SK-MEL-5 (cell line): ENCODE measurements around the gene CUL2. TPM values are rescaled to one million over a fixed set of nuclear protein-coding genes. Genes with fewer than 3 reads are reported as not detected.
"Not testable (repeated sequence)": the region's sequence is repeated elsewhere in the genome, so short reads cannot be mapped to it uniquely, and the experiment has no call there.

ENCODE experiments used
- DNase-seq: peaks from one replicate; pipeline ENCODE4 v3.0.0-alpha.2; 2016; ENCODE audit warnings: low read depth, low spot score
- in situ Hi-C: cut with HindIII; loops from 2 replicates; pipeline ENCODE4 v1.10.0; 2016; ENCODE audit warnings: low sequenced_read_pairs, high pct_unique_total_duplicates, low pct_unique_long_range_greater_than_20kb
- total RNA-seq: library from RNA; depleted of rRNA; stranded (reverse); fragments of >200 nt; shearing (Covaris generic); gene quantifications from 2 replicates; pipeline ENCODE4 v1.2.3, GENCODE V29; 2014

CUL2 gene
- total RNA-seq, 1 experiment from 2014 or later: 20.1 TPM

DNA sequence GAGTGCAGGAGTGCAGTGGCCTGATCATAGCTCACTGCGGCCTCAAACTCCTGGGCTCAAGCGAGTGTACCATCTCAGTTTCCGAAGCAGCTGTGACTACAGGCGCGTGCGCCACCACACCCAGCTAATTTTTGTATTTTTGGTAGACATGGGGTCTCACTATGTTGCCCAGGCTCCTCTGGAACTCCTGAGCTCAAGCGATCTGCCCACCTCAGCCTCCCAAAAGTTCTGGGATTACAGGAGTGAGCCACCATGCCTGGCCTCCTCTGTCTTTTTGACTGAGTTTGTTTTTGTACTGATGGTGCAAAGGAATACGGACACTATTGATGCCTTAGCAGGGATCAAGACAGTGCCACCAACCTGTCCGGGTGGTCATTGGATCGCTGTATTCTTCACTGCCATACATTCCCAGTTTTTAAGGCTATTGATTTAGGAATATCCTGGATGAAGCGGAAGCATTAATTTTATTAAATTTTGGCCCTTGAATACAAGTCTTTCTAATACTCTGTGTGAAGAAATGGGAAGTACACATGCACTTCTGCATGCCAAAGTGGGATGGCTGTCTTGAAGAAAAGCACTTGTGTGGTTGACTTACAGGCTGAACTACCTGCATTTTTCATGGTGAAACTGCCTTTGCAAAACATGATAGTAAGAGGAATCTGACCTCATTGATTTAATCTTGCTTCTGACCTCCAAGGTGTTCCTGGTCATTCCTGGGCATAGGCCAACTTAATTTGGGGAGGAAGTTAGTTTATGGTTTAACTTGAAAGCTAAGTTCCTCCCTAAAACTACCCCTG, 2.1 kb upstream of the CUL2 start:
- in situ Hi-C loops: no loop called here
- DNase-seq: no peak

DNA sequence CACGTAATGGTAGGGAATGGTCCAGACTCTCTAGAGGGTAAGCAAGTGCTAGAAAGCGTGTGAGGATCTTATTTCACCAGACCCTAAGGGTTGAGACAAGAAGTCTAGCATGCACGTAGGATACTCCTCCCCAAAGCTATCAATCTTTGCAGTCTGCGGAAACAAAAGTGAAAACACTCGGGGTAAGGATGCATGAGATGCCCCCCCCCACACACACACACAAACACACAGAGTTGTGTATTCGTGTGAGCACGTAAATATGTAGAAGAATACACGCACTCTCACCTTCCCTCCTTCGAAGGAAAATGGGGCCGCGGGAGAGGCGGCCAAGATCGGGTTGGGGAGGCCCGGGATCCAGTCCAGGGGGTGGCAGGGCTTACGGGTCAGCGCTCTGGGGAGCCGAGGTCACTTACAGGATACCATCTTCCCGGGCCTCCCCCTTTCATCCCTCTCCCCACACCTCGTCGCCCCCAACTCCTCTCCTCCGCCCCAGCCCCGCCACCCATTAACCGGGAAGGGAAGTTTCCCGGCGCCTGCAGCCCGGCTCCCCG, 455 bp downstream of the CUL2 start:
- in situ Hi-C loops: no loop called here
- no peak for DNase-seq

DNA sequence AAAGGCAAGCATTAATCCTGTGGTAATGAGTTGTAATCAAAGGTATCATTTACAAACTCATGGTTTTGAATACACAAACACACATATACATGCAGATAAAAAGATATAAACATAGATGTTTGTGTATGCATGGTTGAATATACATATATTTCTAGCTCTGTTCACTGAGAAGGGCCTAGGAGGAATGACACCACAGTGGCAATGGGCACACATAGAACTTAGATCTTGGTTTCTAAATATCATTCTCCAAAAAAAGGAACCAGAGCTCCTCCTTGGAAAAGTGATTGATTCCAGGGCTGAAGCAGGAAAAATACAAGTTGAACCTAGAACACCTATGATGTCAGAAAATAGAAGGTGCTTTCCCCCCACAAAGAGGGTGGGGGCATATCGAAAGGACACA, 6.9 kb downstream of the CUL2 start:
- no peak for DNase-seq
- in situ Hi-C loops: no loop called here

DNA sequence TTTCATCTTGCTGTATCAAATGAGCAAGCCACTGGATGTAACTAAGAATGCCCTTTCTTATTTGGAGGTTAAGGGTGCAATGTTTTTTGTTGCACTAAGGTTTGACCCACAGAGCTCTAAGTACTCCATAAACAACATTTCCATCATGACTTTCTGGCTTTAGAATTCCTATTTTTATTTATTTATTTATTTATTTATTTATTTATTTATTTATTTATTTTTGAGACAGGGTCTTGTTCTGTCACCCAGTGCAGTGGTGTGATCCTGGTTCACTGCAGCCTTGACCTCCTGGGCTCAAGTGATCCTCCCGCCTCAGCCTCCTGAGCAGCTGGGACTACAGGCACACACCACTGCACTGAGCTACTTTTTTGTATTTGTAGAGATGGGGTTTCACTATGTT, 9.9 kb downstream of the CUL2 start:
- DNase-seq, in situ Hi-C loops: not testable (repeated sequence)

DNA sequence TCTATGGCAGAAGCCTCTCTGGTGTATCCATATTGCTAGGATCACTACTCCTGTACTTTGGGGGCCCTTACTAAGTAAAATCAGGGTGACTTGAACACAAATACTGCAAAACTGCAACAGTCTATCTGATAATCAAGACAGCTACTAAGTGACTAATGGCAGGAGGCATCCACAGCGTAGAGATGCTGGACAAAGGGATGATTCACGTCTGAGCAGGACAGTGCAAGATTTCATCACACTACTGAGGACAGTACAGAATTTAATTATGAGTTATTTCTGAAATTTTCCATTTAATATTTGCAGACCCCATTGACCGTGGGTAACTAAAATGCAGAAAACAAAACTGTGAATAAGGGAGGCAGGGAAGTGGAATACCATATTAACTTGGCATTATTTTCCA, 10.4 kb downstream of the CUL2 start:
- in situ Hi-C loops: no loop called here
- peak; percentile 25 for DNase-seq

DNA sequence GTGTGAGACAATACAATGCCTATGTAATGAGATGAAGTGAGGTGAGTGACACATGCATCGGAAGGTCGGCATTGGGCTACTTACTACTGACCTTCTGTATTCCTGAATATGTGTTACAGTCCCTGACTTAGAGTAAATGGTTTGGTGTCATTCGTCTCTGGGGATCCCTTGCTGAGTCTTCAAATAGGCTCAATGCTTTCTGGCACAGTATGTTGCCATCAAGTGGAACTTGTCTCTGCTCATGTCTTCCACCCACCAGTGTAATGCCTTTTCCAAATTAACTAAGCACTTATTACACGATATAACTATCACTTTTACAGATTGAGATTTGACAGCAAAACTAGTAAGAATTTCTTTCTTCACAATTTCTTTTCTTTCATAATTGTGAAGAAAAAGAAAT, 10.9 kb downstream of the CUL2 start:
- in situ Hi-C loops: no loop called here
- no peak for DNase-seq

DNA sequence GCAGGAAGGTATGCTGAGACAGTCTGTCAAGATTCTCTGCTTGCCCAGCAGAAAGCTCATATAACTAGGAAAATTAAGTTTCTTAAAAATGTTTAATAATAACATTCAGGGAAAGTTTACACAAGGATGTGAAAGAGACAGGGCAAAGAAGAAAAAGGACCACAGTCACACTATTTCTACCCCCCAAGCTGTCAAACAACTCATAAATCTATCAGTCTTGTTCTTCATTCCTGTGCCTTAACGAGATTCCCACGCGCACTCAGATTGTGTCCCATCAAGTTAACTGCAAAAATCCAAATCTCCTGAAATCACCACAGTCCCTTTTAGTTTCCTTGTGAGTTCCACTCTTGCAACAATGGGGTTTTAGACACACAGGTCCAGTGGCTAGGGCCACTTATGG, 14.9 kb downstream of the CUL2 start:
- in situ Hi-C loops: no loop called here
- DNase-seq: no peak

DNA sequence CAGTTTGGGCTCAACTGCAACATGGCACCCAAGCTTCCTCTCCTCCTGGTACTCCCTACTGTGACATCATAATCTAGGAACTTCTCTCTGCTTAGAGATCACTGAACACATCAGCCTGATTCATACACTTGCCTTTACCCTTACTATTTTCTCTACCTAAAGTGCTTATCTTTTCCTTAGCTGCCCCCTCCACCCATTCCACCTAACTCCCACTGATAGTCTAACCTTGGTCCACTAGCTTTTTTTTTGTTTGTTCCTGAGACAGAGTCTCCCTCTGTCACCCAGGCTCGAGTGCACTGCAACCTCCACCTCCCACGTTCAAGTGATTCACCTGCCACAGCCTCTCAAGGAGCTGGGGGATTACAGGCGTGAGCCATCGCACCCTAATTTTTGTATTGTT, 15.9 kb downstream of the CUL2 start:
- in situ Hi-C loops: no loop called here
- no peak for DNase-seq

DNA sequence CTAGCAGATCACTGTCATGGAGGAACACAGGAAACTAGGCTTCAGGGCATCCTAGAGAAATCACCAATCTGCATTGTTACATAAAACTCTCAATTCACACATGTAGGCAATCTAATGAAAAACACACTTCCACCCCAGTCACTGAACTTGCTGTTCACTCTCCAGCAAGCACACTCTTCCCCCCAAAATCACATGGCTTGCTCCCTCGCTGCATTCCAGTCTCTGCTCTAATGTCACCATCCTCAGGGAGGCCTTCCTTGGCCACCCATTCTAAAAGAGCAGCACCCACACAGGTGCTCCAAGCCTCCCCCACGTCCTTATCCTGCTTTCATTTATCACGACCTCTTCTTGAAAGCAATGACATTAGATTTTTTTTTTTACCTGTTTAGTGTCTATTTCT, 19.6 kb downstream of the CUL2 start:
- in situ Hi-C loops: no loop called here
- no peak for DNase-seq

DNA sequence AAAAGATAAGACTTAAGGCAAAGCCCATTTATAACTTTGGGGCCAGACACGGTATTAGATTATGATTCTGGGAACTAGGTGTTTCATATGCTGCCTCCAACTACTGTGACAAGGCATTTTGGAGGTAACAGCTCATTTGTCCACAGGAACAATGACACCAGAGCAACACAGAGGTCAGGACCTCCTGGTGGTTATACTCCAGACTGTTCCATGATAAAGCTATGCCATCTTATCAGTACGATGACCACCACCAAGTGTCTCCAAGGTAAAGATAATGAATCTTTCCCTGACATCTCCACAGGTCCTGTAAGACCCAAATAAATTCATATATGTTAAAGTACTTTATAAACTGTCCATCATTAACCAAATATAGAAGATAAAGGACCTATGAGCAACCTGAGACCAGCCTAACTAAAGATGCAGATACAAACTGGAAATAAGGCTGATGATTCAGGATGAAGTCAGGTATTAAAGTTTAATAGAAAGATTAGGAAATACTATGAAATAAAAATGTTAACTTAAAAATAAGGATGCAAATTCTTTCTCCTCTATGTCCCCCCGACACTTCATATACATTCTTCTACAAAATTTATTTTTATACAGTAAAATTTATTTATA, 26.2 kb downstream of the CUL2 start:
- no peak for DNase-seq
- in situ Hi-C loops: no loop called here

DNA sequence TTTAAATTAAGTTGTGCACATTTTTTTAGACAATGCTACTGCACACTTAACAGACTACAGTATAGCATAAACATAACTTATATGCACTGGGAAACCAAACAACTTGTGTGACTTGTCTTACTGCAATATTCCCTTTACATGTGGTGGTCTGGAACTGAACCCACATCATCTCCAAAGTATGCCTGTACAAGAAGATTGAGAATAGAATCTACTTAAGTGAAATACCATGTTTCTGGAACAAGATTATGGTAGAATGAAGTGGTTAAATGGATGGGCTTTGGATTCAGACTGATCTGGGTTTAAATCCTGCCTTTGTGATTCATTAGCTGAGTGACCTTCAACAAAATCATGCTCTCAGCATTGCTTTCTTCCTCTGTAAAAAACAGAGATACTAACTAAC, 30.7 kb downstream of the CUL2 start:
- DNase-seq: no peak
- in situ Hi-C loops: no loop called here

DNA sequence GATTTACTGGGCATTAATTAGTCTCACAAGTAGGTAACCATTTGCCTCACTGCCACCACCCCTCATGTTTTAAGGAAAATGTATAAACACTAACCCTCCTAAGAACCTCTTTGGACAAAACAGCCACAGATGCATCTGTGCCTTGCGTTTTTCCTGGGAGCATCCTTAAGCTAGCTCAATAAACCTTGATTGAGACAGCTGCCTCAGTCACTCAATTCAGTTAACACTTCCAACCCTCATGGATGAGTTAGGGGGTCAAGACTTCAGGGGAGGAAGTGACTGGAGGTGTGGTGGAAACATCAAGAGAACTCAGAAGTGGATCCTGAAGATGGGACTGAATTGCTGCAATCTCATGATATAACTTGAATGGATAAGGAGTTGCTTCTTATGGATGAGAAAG, 31.5 kb downstream of the CUL2 start:
- in situ Hi-C loops: no loop called here
- DNase-seq: no peak

DNA sequence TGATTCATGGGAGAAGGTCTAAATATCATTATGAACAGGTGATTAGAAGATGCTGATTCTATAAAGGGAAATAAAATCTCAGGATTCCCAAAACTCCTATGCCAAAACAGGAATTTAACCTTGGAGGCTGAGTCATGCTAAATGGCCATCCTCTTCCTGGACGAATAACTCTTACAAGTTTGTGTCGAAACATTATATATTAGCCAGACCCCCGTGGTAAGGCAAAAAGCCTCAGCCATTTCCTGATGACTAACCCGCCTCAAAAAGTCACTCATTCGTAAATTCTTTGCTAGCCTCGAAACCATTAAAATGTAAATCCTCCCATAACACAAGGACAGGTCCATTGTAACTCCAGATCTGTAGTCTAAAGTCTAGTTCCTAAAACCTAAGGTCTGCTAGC, 32.0 kb downstream of the CUL2 start:
- no peak for DNase-seq
- in situ Hi-C loops: no loop called here

DNA sequence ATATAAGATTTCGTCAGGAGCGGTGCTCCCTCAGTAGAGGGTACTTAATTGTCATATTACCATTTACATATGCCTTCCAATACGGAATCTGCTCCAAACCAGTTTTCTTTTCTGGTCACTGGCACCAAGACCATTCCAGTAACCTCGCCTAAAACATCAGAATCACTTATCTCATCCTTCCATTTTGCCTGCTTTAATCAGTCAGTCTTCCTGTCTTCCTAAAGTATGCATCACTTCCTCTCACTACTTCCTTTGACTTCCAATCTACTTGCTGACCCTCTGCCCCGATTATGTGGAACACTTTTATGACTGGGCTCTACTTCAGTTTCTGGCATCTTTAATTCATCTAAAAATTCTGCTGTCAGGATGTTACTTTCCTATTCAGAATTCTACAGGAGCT, 33.5 kb downstream of the CUL2 start:
- in situ Hi-C loops: no loop called here
- DNase-seq: no peak

DNA sequence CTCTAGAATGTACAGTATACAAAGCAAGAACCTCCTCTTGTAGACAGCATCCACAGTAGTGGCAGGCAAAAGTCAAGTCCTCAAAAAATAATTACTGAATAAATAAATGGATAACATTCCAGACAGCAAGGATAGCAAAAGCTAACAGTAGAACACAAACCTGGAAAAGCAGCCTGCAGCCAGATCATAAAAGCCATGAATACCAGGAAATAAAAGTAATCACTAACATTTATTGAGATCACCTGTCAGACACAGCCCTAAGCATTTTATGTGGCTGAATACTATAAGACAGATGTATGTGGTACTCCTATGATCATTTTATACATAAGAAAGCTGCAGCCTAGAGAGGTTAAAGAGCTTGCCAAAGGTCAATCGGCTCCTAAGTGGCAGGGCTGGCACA, 34.0 kb downstream of the CUL2 start:
- in situ Hi-C loops: no loop called here
- no peak for DNase-seq

DNA sequence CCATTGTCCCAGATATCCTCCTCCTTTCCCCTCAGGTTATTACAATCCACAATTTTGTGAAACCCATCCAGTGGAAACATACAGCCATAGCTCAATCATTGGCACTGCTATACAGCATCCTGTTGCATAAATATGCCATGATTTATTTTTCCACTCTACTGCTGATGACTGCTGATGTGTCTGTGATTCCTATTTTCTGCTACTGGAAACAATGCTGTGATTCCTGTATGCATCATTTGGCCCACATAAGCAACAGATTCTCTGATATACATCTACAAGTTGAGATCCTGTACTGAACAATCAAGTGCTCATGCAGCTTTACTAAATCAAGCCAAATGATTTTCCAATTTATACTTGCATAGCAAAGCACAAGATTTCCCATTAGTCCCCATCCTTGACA, 39.6 kb downstream of the CUL2 start:
- in situ Hi-C loops: no loop called here

DNA sequence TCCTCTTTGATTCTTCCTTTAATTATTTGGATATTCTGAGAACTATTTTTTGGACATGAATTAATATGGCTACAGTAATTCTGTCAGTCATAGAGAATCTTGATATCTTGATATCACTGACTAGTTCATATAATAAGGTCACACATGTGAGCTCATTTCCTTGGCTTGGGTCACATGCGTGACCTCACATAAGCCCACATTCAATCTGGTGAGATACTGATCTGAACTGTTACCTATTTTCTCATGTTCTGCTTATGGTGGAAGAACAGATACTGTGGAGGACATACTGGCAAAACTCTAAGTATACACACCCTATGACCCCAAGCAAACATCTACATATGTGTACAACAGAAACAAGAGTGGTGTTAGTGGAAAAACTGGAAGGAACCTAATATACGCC, 44.1 kb downstream of the CUL2 start:
- DNase-seq: no peak
- in situ Hi-C loops: no loop called here

More for the DNA sequence above, 39.6 kb downstream of the CUL2 start:
- DNase-seq: no peak

DNA sequence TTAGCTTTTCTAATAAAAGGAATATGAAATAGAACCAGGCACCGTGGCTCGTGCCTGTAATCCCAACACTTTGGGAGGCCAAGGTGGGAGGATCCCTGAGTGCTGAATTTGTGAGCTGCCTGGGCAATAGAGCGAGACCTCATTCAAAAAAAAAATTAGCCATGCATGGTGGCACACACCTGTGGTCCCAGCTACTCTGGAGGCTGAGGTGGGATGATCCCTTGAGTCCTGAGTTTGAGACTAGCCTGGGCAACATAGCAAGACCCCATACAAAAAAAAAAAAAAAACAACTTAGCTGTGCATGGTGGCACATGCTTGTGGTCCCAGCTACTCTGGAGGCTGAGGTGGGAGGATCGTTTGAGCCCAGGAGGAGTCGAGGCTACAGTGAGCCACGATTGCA, 44.9 kb downstream of the CUL2 start:
- DNase-seq, in situ Hi-C loops: not testable (repeated sequence)

DNA sequence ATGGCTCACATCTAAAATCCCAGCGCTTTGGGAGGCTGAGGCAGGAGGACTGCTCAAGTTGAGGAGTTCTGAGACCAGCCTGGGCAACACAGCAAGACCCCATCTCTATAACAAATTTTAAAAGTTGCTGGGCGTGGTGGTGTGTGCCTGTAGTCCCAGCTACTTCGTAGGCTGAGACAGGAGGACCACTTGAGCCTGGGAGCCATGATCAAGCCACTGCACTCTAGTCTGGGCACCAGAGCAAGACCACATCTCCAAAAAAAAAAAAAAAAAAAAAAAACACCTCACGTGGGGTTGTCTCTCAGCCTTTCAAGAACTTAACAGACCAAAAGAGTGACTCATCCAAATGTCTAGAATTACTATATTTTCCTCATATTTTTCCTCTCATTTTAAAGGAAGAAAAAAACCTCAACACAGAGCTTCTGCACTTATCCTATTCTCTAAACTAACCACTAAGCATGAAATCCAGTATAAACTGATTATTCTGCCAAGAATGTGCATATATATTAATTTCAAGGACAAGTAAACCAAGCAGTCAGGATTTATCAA, 46.3 kb downstream of the CUL2 start:
- no peak for DNase-seq
- in situ Hi-C loops: no loop called here
